ENCODE data around the gene ZNF48. TPM values are rescaled to one million over a fixed set of nuclear protein-coding genes. Genes with fewer than 3 reads are reported as not detected.

The ZNF48 gene
- total RNA-seq, 1 experiment from 2014 or later = 24.8 TPM

DNA sequence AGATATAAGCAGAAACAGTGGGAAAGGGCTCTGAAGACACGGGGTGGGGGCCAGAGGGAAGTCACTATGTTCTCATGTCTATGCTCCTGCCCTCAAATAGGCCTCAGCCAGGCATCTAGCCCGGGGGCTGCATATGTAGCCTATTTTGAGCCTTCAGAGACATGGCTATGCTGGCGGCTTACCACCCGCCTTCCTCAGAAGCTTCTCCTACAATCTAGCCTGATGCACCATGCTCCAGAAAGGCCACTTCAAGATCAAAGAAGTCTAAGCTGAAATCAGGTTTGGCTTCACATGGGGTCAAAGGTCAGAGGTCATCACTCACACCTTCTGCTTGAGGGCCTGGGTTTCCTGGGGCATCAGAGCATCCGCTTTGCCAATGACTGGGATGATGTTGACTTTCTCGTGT lies 14.4 kb upstream of the ZNF48 start:
- H3K4me3 Mint-ChIP-seq (ENCODE audit: low read depth, unreplicated experiment) = no peak overlapping the region
- CTCF ChIA-PET = interaction anchor here (0.7 kb wide), 1 partner anchor 15 kb away, joined by 3 read pairs; no protein-coding TSS in a partner anchor
- H3K36me3 Mint-ChIP-seq (ENCODE audit: insufficient read depth, unreplicated experiment) = peaks cover 44% of the 10 kb centered on the region
- H3K4me1 Mint-ChIP-seq (ENCODE audit: low read depth, unreplicated experiment) = peaks cover 24% of the 10 kb centered on the region
- TF ChIP-seq, protein P1, sequence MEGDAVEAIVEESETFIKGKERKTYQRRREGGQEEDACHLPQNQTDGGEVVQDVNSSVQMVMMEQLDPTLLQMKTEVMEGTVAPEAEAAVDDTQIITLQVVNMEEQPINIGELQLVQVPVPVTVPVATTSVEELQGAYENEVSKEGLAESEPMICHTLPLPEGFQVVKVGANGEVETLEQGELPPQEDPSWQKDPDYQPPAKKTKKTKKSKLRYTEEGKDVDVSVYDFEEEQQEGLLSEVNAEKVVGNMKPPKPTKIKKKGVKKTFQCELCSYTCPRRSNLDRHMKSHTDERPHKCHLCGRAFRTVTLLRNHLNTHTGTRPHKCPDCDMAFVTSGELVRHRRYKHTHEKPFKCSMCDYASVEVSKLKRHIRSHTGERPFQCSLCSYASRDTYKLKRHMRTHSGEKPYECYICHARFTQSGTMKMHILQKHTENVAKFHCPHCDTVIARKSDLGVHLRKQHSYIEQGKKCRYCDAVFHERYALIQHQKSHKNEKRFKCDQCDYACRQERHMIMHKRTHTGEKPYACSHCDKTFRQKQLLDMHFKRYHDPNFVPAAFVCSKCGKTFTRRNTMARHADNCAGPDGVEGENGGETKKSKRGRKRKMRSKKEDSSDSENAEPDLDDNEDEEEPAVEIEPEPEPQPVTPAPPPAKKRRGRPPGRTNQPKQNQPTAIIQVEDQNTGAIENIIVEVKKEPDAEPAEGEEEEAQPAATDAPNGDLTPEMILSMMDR (IDR thresholded peaks at IDR 0.05; ENCODE audit: unreplicated experiment) = no peak
- DNase-seq = no peak
- no peaks in the 10 kb centered on the region for H3K27me3 Mint-ChIP-seq (ENCODE audit: unreplicated experiment)
- H3K27ac Mint-ChIP-seq (ENCODE audit: unreplicated experiment) = no peak overlapping the region
- no peaks in the 10 kb centered on the region for H3K9me3 Mint-ChIP-seq (ENCODE audit: low read depth, unreplicated experiment)
- no TSS peak for BruUV-seq (replicated peaks)
- intact Hi-C loops (cut with micrococcal nuclease; ENCODE audit: unreplicated experiment) = no loop called here

DNA sequence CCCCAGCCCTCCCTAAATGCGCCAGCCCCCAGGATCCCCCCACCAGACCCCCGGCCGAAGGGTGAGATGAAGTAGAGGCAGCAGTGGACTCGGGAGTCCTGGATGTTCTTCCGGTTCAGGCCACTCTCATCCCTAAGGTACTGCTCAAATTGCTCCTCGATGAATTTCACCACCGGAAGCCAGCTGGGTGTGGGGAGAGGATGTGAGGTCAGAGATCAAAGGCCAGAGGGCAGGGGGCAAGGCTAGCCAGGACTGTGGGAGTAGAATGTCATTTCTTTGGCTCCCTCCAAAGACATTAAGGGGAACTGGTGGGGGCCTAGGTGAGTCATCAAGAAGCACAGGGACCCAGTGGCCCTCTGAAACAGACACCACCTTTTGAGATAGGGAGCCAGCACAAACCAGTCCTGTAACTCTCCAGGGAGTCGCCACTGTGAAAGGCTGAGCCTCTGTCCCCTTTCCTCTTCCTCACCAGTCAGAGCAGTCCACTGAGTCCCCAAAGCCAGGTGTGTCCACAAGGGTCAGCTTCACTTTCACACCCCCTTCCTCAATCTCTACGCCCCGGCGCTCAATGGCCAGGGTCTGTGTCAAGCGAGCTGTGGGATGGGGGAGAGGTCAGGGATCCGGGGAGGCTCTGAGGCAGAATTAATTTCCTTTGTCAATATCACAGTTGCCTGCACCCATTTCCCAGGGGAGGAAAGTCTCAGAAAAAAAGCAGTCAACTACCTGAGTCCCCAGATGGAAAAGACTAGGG lies 13.8 kb upstream of the ZNF48 start:
- TF ChIP-seq, protein P1 (IDR thresholded peaks at IDR 0.05; ENCODE audit: unreplicated experiment) = no peak
- intact Hi-C loops (cut with micrococcal nuclease; ENCODE audit: unreplicated experiment) = no loop called here
- Mint-ChIP-seq H3K4me1 (ENCODE audit: low read depth, unreplicated experiment) (peaks cover 24% of the 10 kb centered on the region), H3K27me3 (ENCODE audit: unreplicated experiment) (no peaks in the 10 kb centered on the region), H3K4me3 (ENCODE audit: low read depth, unreplicated experiment) (no peak overlapping the region), H3K27ac (ENCODE audit: unreplicated experiment) (no peak overlapping the region), H3K36me3 (ENCODE audit: insufficient read depth, unreplicated experiment) (peaks cover 44% of the 10 kb centered on the region), H3K9me3 (ENCODE audit: low read depth, unreplicated experiment) (no peaks in the 10 kb centered on the region)
- no TSS peak for BruUV-seq (replicated peaks)
- CTCF ChIA-PET = interaction anchor here (0.7 kb wide), 1 partner anchor 15 kb away, joined by 3 read pairs; no protein-coding TSS in a partner anchor
- no peak for DNase-seq

DNA sequence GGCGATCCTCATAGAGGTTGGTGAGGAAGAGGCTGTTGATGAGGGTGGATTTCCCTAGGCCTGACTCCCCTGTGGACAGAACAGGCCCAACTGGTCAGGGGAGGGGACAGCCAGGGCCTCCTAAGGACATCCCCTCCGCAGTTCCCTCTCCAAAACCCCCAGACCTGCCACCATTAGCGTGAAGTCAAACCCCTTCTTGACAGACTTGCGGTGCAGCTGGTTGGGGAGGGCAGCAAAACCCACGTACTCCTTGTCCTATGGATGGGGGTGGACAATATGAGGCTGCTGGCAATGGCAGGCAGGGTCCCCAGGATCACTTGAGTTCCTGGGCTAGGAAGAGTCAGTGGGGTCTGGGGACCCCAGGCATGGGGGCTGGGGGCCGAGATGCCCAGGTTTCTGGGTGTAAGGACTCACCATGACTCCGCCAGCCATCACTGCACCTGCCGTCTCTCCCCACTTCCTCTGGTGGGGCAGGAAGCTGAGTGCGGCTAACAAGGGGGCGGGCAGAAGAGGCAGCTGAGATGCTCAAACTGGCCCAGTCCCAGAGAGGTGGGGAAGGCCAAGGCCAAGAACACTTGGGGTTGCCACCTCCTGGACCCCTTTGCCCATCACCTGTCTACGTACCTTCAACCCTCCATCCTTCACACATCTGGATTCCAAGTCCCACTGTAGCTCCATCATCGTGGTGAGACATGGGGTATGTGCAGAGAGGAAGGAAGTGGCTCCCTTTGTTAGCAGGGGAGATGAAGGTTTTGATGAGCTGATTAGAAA lies 12.9 kb upstream of the ZNF48 start, which contains the start of gene SEPTIN1:
TSS of gene SEPTIN1 (minus strand) at position 451 of the 771 bp plus-strand sequence. CDS start at position 432, 19 bp downstream.
- intact Hi-C loops (cut with micrococcal nuclease; ENCODE audit: unreplicated experiment) = no loop called here
- CTCF ChIA-PET = interaction anchor here (1.7 kb wide), 1 partner anchor 13 kb away, joined by 4 read pairs; the partner anchor contains the start of gene ZNF48

DNA sequence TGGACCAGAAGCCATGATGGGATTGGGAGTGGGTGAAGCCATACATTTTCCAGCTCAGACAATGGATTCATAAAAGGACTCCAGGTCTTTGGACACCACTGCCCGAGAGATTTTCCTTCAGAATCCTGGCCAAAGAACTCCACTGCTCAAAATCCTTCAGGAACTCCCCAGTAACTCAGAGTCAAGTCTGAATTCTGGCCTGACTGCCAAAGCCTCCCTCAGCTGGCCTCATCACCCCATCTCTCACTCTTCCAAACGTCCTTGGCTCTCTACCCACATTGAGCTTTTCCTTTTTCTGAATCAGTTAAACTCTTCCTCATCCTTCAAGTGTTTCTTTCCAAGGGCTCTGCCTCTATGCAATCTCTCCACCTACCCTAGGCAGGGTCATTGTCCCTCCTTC lies 11.7 kb upstream of the ZNF48 start:
- no peak overlapping the region for H3K27ac Mint-ChIP-seq (ENCODE audit: unreplicated experiment)
- no peaks in the 10 kb centered on the region for H3K27me3 Mint-ChIP-seq (ENCODE audit: unreplicated experiment)
- BruUV-seq (replicated peaks) = no TSS peak
- DNase-seq = no peak
- CTCF ChIA-PET = interaction anchor here (0.7 to 1.7 kb wide), 2 partner anchors 12 to 13 kb away, joined by 3 to 4 read pairs; partner anchors contain the start of genes TBC1D10B and ZNF48
- no peak overlapping the region for H3K4me3 Mint-ChIP-seq (ENCODE audit: low read depth, unreplicated experiment)
- H3K4me1 Mint-ChIP-seq (ENCODE audit: low read depth, unreplicated experiment) = peaks cover 9% of the 10 kb centered on the region
- TF ChIP-seq, protein P1 (IDR thresholded peaks at IDR 0.05; ENCODE audit: unreplicated experiment) = no peak
- intact Hi-C loops (cut with micrococcal nuclease; ENCODE audit: unreplicated experiment) = no loop called here
- no peaks in the 10 kb centered on the region for H3K9me3 Mint-ChIP-seq (ENCODE audit: low read depth, unreplicated experiment)
- peaks cover 28% of the 10 kb centered on the region for H3K36me3 Mint-ChIP-seq (ENCODE audit: insufficient read depth, unreplicated experiment)

More for the DNA sequence above, 12.9 kb upstream of the ZNF48 start, which contains the start of gene SEPTIN1:
- peaks cover 20% of the 10 kb centered on the region for H3K4me1 Mint-ChIP-seq (ENCODE audit: low read depth, unreplicated experiment)
- peak within 1 kb of the TSS; percentile 50 for H3K27ac Mint-ChIP-seq (ENCODE audit: unreplicated experiment)
- H3K27me3 Mint-ChIP-seq (ENCODE audit: unreplicated experiment) = no peaks in the 10 kb centered on the region
- H3K9me3 Mint-ChIP-seq (ENCODE audit: low read depth, unreplicated experiment) = no peaks in the 10 kb centered on the region
- BruUV-seq (replicated peaks) = no TSS peak
- H3K36me3 Mint-ChIP-seq (ENCODE audit: insufficient read depth, unreplicated experiment) = peaks cover 41% of the 10 kb centered on the region
- DNase-seq = no peak
- TF ChIP-seq, protein P1 (IDR thresholded peaks at IDR 0.05; ENCODE audit: unreplicated experiment) = no peak
- no peak within 1 kb of the TSS for H3K4me3 Mint-ChIP-seq (ENCODE audit: low read depth, unreplicated experiment)

All from Calu3 (cell line).